GM21825 (cell line): ENCODE data around the gene ASB10.

Experiments
- ATAC-seq: cut with Tn5 transposase; IDR thresholded peaks from one replicate; pipeline ENCODE4 v1.9.1; 2021; ENCODE audit warnings: mild to moderate bottlenecking, moderate library complexity; ENCODE audit not compliant: unreplicated experiment

Gene ASB10

DNA sequence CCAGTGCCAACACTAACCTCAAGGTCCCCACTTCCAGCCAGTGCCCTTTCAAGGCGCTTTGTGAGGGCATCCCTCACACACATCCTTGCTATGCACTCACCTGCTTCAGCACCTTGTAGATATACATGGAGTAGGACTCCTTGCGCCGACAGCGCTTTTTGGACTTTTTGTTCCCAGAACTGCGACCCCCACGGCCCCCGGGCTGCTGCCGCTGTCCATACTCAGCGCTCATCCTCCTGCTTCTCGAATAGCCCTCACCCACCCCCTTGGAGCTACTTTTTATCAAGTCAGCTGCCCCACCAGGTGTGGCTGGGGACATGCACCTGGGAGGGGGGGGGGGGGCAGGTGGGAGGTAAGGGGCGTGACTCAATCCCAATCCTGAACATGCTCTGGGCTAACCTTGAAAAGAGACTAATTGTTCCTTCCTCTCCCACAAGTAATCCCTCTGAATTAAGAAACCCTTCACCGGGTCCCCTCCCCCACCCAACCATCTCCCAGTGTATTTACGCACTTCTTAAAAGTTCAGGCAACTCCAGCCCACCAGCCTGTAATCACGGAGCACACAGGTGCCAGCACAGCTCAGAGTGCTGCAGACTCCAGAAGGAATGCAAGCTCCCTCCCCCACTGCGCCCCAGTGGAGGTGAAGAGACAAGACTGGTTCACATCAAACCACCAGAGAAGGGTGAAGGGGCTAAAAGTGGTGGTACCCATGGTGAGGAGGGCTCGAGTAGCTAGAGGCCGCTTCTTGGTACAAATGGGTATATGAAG lies 23.2 kb upstream of the ASB10 start, which contains the start of gene H2BK1:
TSS of gene H2BK1 (minus strand) at position 402 of the 768 bp plus-strand sequence. CDS start at position 232, 170 bp downstream.
- ATAC-seq: no peak

DNA sequence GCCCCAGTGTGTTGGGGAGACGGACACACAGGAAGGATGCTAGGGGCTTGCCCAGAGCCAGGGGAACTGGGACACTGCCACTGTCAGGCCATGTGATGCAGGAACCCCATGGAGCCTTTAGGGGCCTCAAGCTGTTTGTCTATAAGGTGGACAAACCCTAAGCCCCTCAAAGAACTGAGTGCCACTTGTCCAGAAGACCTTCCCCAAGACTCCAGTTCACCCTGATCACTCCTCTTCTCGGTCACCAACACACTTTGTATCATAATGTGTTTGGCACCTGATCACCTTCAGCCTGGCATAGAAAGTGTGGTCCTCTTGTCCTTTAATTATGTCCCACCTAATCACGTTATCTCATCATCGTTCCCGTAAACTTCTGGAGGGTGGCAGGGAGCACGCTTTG lies 22.5 kb upstream of the ASB10 start:
- ATAC-seq: no peak

DNA sequence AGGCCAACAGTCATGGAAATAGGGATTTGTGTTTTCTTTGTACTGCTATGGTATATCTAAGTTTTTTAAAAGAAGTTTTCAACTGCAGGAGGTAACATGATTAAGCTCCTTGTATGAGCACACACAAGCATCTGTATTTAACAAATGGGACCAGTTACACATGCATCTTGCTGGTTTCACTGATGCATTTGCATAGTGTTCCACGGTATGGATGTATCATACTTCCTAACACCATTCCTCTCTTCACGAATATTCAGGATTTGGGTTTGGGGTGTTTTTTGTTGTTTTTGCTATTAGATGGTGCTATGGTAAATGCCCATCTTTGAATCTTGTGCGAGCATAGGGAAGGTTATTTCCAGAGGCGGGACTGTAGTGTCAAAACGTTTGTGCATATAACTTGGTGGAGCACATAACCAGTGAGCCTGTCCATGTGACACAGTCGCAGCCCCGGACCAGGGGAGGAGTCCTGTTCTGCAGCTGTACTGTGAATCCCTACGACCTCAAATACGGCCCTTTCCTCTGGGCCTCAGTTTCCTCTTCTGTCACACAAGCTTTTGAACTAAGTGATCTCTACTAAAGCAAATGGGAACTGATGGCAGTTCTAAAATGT lies 21.3 kb upstream of the ASB10 start:
- no peak for ATAC-seq

DNA sequence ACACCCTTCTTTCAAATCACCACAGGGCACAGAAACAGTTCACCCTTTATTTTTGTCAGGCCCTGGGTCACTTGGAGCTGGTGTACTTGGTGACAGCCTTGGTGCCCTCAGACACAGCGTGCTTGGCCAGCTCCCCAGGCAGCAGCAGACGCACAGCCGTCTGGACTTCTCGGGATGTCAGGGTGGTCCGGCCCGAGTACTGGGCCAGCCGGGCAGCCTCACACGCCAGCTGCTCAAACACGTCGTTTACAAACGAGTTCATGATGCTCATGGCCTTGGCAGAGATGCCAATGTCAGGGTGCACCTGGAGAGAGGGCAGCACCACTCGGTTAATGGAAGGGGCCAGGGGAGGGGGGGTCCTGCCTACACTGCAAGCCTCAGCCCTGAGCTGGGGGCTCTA lies 20.8 kb upstream of the ASB10 start:
- ATAC-seq: no peak

DNA sequence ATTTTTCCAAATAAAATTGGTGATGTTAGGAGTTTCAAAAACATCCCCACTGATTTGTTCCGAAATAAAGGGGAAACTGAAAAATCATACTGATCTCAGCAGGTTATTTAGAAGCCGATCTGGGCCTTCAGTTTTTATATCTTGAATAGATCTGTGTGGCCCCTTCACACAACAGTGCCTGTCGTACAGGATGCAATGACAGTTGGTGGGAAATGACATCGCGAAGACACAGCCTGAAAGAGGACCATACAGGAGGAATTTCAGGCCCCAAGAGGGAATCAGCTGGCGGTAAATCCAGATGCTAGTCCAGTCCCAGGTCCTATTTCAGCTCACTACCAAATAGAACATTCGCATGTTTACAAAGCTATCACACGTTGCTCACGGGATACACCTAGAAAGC lies 20.3 kb upstream of the ASB10 start:
- no peak for ATAC-seq

DNA sequence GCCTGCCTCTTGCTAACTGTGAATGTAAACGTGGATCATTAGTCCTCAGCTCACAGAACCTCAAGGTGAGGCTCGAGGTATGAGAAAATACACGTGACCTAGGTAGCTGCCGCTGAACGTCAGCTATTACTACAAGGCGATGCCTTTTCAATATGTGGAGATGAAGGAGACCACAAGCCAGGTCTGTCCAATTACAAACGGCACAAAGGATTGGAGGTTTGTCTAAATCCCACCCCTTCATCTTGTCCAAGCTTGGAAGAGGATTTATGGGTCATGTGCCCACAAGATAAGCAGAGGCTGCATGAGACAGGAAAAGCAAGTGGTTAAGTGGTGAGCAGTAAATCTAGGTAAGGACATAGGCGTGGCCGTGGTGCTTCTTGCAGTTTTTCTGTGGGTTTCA lies 19.9 kb upstream of the ASB10 start:
- no peak for ATAC-seq

DNA sequence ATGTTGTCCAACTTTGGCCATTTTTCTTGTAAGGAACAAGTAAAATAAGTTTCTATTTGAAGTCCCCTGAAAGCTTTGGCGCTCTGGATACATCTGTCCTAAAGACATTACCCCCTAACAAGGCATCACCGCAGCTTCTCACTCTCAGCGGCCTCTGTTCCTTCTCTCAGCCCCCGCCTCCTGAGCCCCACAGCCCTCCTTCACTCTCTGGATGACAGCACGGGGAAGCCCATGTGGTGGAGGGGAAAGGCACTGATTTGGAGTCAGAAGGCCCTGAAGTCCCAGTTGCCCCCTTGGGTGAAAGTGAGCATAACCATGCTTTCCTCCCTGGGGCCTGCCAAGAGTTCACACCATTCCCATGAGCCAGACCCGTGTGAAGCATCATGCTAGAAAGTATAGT lies 18.7 kb upstream of the ASB10 start:
- no peak for ATAC-seq

DNA sequence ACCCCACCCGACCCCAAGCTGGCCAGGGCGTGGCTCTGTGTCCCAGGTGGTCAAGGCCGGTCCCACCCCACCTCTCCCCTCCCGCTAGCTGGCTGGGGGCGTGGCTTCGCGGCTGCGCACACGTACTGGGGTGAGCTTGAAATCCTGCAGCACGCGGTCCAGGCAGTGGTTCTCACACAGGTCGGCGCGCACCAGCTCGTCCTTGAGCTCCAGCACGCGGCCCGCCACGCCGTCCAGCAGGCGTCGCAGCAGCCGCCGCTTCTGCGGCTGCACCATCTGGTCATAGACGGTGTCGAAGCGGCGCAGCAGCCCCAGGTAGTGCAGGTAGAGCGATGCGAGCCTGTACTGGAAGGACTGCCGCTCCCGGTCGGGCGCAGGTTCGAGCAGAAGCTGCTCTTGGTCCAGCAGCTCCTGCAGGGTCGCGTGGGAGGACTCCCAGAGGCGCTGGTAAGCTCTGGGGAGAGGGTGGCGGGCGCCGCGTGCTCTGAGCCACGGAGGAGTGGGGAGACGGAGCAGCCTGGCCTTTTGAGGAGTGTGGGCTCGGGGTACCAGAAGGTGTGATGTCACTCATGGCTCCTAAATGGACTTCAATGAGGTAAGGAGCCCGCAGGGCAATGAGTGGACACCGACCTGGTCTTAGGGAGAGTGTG lies 17.5 kb upstream of the ASB10 start:
- no peak for ATAC-seq

DNA sequence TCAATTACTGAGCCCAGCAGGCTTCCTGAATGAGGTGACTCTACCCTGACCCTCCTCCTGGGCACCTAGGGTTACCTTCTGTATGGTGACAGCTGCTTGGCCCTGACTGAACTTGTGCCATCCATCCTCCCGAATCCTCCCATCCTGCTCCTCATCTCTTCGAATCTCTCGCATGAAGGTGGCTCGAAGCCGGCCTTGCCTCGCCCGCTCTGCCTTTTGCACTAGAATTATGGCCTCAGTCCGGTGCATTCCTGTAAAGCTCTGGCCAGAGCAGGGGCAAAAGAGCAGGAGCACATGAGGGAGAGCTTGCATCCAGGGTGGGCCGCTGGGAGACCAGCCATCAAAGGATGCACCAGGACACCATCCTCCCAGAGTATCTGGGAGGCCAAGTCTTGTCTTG lies 15.8 kb upstream of the ASB10 start:
- ATAC-seq: no peak

DNA sequence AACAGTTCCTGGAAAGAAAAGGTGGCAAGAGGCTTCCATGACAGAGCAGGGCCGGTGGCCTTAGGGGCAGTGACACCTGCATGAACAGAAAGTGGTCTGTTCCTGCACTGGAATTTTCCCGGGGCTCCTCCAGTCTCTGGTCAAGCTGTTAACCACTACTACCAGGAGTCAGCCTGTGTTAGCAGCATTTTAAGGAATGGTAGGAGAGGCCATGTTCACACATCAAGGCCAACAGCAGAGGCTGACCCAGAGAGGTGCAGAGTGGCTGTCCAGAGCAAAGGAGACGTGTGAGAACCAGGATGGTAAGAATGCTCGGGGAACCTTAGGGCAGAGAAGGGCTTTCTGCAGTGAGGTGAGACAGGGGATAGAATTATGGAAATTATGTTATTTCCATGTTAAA lies 14.7 kb upstream of the ASB10 start:
- no peak for ATAC-seq

DNA sequence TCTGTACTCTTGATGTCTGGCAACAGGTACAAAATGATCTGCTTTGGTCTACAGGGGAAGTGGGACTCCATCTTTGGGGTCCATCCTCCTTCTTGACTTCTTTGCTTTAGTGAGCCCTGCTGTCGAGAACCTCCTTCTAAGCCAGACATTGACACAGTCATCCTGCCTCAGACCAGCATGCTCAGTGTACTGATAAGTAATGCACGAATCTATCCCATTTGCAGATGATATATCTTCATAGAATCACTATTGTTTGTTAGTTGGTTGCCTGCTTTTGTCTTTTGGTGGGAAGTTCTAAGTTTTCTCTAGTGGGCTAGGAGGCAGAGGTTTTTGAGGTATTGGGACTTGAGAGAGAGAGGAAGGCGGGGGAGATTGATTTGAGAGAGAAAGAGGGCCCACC lies 14.3 kb upstream of the ASB10 start:
- no peak for ATAC-seq

DNA sequence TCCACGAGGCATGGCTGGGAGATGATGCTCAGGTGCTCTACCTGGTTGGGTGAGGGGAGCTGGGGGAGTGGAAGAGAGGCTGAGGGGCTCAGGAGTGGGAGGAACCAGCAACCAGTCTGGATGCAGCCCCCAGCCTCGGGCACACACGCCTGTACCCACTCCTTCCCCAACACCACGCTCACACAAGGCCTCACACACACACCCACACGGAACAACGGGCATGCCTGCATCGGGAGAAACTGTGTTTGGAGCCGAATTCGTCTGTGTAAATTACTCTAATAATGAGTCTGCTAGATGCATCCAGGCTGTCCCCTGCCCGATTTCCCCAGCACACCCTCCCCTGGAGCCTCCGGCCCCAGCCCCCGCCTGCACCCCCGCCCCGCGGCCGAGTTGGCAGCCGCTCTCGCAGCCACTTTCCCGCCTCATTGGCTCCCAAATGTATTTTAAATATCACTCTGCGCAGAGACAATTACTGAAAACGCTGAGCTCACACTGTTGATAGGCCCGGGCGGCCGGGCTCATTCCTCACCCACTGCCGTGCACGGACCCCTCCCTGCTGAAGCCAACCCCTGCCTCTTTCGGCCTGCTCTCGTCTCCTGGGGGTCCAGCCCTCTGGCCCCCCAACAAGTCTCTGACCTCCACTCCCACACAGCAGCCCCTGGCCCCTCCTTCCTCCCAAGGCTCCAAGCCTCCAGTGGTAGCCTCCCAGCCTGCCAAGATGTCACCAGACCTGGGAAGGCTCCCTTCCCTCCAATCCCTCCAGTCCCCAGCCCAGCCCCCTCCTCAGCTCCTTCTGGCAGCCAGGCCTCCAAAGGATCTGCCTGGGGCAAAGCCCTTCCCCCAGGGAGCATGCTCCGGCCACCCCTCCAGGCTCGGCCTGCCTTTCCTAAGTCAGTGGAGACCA lies 12.1 kb upstream of the ASB10 start:
- no peak for ATAC-seq

DNA sequence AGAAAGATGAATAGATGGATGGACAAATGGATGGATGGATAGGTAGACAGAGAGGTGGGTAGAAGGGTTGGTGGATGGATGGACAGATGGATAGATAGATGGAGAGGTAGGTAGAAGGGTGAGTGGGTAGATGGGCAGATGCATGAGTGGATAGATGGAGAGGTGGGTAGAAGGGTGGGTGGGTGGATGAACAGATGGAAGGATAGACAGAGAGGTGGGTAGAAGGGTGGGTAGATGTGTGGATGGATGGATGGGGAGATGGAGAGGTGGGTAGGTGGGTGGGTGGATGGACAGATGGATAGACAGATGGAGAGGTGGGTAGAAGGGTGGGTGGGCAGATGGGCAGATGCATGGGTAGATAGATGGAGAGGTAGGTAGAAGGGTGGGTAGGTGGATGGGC lies 10.9 kb upstream of the ASB10 start:
- no peak for ATAC-seq

DNA sequence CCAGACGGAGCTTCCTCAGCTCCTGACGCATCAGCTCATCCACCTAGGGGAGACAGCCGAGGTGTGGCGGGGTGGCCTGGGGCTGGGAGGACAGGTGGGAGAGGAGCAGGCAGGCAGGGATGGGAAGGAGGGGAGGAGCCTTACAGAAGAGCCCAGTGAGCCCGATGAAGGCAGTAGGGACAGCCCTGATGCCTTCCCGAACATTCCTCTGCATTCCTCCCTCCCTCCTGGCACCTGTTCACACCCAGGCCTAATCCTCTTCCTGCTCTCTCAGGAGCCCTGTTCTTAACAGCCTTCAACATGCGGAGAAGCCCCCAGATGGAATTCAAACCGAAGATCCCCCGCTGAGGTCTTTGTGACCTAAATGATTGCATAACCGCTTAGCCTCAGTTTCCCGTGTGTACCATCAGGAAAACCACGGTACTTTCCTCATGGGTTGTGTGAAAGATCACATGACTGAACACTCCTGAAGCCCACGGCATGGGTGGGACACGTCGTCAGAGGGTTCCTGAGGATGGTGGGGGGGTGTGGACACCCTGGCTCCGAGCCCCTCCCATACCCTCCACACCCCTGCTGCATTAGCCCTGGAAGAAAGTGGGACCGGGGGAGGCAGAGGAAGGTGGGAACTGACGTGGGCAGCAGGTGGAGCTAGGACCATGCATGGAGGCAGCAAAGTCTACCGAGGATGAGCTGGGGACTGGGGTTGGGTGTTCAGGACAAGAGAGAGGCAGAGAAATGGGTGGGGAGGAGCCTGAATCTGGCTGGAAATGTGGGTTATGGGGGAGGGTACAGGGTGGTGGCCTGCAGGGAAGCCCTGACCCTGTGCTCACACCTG lies 8.8 kb upstream of the ASB10 start:
- ATAC-seq: no peak

DNA sequence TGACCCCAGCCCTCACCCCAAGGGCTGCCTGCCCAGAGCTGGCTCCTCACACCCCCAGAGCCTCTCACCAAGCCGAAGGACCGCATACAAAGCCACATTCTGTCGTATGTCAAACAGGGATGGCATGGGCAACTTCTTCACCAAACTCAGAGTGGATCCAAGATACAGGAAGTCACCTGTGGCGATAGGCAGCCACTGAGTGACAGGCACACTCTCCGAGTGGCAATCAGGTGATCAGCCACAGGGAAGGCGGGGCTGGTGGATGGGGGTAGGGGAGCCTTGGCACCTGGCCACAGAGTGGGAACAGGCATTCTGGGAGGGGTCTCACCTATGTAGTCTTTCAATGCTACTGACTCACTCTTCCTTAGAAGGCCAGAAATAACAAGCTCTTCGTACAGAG lies 7.1 kb upstream of the ASB10 start:
- no peak for ATAC-seq

DNA sequence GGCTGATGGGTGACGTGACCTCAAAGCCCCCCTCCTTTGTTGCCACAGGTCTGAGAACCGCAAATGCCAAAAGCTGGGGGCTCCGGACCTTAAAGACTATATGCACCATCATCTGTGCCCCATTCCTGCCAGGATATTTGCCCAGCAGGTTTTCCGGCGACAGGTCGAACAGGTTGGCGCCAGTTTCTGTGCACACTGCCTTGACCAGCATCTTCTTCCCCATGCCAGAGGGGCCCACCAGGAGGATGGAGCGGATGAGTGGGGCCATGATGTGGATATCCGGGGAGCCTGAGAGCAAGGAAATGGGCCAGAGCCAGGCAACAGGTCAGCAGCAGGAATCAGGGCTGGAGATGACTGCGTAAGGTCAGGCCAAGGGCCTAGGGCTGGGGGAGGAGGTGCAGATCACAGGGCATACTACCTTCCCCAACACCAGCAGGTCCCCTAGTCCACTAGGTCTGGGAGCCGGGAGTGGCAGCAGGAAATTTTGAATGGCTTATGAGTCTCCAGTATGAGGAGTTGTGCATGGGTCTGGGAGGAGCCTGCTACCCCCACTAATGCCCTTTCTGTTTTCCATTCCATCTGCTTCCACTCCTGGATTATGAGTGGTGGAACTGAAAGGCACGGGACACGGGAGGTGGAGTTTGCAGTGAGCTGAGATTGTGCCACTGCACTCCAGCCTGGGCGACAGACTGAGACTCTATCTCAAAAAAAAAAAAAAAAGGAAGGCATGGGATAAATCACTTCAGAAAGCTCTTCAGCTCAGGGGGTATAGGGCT lies 6.3 kb upstream of the ASB10 start:
- no peak for ATAC-seq

DNA sequence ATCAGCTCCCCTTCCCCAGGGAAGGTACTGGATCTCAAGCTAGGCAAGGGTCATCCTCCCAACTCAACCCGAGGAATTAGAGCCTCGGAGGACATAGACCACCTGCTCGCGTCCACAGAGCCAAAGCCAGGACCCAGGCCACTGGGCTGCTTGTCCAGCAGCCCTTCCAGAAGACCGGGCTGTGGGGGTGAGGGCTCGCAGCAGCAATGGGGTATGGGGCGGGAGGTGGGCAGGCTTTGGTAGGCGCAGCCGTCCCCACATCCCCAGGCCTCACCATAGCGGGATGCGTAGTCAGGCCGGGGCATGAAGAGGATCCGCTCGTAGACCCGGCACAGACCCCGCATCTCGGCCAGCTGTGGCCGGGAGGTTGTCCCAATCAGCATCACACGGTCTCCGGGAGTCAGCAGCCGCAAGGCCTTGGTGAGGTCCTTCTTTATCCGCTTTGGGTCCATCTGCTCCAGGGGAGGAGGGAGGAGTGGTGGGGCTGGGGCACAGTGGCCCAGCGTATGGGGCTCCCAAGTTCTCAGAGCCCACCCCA lies 5.0 kb upstream of the ASB10 start:
- no peak for ATAC-seq

DNA sequence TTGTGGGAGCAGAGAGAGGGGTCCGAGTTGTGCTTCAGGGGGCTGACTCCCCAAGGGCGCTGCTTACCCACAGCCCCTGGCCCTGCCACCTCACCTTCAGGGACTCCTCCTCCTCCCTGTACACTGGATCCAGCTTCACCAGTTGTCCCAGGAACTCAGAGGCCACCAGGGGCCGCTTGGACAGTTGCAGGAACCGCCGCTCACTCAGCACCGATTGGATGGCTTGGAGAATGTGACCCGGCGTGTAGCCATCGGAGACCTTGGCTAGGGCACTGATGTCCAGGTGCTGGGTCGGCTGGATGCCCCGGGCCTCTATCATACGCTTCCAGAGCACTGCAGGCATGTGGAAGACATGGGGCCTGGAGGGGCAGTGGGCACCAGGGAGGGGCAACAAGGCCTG lies 4.5 kb upstream of the ASB10 start:
- ATAC-seq: no peak

DNA sequence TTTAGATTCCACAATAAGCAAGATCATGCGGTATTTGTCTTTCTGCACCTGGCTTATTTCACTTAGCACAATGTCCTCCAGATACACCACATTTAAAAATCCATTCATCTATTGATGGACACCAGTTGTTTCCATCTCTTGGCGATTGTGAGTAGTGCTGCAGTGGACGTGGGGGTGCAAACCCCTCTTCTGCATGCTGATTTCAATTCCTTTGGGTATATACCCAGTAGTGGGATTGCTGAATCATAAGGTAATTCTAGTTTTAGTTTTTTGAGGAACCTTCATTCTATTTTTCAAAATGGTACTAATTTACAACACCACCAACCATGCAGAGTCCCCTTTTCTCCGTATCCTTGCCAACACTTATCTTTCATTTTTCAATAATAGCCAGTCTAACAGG lies 2.0 kb upstream of the ASB10 start:
- no peak for ATAC-seq

DNA sequence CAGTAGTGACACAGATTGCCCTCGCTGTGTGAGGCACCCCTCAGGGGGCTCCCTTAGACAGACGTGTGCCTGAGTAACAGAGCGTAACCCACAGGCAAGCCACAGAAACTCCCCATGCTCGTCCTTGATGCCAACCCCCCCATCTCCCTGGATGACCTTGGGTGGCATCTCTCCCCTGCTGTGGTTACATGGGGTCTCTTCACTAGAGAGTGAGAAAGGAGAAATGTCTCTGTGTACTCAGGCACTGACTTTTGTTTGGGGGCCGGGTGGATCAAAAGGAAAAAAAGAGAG lies 1.1 kb upstream of the ASB10 start:
- ATAC-seq: no peak
